Measurements from ENCODE around the gene FAM76B. TPM values are rescaled to one million over a fixed set of nuclear protein-coding genes. Genes with fewer than 3 reads are reported as not detected.
A peak's percentile ranks its signal among the peaks of the same experiment; 100 is the strongest.

FAM76B gene
- total and polyA plus RNA-seq, 9 of the 15 experiments (the other 6 are each of a cell fraction or from before 2014, with no cell fraction given) = 22.5 to 60.0 (median 35.0) TPM

DNA sequence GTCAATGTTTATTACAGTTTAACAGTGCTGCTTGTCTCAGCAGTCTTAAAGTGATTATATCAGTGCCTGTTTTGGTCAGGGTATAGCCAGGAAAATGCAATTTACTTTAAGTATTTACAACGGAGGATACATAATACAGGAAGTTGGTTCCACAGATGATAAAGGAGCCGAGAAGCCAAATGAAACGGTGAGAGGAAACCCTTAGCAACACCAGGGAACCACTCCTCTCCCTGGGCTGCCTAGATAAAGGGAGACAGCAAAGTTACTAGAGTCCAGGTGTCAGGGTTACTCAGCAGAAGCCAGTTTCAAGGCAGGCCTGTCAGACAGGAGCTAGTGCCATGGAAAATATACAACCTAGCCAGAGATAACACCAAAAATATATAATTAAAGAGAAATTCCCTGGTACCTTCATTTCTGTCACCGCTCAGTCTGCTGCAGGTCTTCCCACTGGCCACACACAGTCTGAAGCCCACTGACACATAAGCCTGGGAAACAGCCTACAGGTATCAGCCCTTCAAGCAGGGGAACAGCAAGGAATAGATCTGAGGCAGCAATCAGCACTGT, 55.5 kb downstream of the FAM76B start (continued):
- TF ChIP-seq GATA2 (CRISPR knock-in tag; IDR thresholded peaks at IDR 0.05) = peak; percentile 72
- TF ChIP-seq ZNF3 (CRISPR knock-in tag; IDR thresholded peaks at IDR 0.05) = no peak
- 0 out of 4 replicates have a peak, but pooled peaks of 1 of the 2 experiments have one; percentile 32 for TF ChIP-seq NRF1 (conservative IDR thresholded peaks at IDR 0.05 in 1 of 2, IDR thresholded peaks at IDR 0.05 in 1 of 2)
- TF ChIP-seq, protein P1, sequence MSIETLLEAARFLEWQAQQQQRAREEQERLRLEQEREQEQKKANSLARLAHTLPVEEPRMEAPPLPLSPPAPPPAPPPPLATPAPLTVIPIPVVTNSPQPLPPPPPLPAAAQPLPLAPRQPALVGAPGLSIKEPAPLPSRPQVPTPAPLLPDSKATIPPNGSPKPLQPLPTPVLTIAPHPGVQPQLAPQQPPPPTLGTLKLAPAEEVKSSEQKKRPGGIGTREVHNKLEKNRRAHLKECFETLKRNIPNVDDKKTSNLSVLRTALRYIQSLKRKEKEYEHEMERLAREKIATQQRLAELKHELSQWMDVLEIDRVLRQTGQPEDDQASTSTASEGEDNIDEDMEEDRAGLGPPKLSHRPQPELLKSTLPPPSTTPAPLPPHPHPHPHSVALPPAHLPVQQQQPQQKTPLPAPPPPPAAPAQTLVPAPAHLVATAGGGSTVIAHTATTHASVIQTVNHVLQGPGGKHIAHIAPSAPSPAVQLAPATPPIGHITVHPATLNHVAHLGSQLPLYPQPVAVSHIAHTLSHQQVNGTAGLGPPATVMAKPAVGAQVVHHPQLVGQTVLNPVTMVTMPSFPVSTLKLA (conservative IDR thresholded peaks at IDR 0.05) = peak in 1 of 2 experiments; percentile 52; a peak in 2 of 4 replicates
- TF ChIP-seq NCOA4 (IDR thresholded peaks at IDR 0.05; ENCODE audit: partially characterized antibody) = no peak
- no peak for TF ChIP-seq ZNF830 (CRISPR knock-in tag; IDR thresholded peaks at IDR 0.05)
- peak; percentile 96 to 98 for TF ChIP-seq TRIM24 (IDR thresholded peaks at IDR 0.05)
- TF ChIP-seq, protein P2, sequence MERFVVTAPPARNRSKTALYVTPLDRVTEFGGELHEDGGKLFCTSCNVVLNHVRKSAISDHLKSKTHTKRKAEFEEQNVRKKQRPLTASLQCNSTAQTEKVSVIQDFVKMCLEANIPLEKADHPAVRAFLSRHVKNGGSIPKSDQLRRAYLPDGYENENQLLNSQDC (CRISPR knock-in tag; IDR thresholded peaks at IDR 0.05) = no peak
- TF ChIP-seq ZNF766 (CRISPR knock-in tag; conservative IDR thresholded peaks at IDR 0.05) = peak; percentile 89
- TF ChIP-seq, protein P3, sequence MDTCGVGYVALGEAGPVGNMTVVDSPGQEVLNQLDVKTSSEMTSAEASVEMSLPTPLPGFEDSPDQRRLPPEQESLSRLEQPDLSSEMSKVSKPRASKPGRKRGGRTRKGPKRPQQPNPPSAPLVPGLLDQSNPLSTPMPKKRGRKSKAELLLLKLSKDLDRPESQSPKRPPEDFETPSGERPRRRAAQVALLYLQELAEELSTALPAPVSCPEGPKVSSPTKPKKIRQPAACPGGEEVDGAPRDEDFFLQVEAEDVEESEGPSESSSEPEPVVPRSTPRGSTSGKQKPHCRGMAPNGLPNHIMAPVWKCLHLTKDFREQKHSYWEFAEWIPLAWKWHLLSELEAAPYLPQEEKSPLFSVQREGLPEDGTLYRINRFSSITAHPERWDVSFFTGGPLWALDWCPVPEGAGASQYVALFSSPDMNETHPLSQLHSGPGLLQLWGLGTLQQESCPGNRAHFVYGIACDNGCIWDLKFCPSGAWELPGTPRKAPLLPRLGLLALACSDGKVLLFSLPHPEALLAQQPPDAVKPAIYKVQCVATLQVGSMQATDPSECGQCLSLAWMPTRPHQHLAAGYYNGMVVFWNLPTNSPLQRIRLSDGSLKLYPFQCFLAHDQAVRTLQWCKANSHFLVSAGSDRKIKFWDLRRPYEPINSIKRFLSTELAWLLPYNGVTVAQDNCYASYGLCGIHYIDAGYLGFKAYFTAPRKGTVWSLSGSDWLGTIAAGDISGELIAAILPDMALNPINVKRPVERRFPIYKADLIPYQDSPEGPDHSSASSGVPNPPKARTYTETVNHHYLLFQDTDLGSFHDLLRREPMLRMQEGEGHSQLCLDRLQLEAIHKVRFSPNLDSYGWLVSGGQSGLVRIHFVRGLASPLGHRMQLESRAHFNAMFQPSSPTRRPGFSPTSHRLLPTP (IDR thresholded peaks at IDR 0.05; ENCODE audit: borderline replicate concordance, extremely low read depth, insufficient read length) = no peak
- no peak for TF ChIP-seq ZNF57 (CRISPR knock-in tag; IDR thresholded peaks at IDR 0.05)
- TF ChIP-seq ZBTB7A (IDR thresholded peaks at IDR 0.05; ENCODE audit: borderline replicate concordance, control insufficient read depth, low read depth, low read length) = no peak
- TF ChIP-seq, protein P4, sequence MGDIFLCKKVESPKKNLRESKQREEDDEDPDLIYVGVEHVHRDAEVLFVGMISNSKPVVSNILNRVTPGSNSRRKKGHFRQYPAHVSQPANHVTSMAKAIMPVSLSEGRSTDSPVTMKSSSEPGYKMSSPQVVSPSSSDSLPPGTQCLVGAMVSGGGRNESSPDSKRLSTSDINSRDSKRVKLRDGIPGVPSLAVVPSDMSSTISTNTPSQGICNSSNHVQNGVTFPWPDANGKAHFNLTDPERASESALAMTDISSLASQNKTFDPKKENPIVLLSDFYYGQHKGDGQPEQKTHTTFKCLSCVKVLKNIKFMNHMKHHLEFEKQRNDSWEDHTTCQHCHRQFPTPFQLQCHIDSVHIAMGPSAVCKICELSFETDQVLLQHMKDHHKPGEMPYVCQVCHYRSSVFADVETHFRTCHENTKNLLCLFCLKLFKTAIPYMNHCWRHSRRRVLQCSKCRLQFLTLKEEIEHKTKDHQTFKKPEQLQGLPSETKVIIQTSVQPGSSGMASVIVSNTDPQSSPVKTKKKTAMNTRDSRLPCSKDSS (IDR thresholded peaks at IDR 0.05; ENCODE audit: low read depth, partially characterized antibody) = no peak
- TF ChIP-seq ZNF584 (CRISPR knock-in tag; IDR thresholded peaks at IDR 0.05; ENCODE audit: low read depth) = 0 out of 2 replicates have a peak, but pooled peaks have one; percentile 47
- TF ChIP-seq, protein P5, sequence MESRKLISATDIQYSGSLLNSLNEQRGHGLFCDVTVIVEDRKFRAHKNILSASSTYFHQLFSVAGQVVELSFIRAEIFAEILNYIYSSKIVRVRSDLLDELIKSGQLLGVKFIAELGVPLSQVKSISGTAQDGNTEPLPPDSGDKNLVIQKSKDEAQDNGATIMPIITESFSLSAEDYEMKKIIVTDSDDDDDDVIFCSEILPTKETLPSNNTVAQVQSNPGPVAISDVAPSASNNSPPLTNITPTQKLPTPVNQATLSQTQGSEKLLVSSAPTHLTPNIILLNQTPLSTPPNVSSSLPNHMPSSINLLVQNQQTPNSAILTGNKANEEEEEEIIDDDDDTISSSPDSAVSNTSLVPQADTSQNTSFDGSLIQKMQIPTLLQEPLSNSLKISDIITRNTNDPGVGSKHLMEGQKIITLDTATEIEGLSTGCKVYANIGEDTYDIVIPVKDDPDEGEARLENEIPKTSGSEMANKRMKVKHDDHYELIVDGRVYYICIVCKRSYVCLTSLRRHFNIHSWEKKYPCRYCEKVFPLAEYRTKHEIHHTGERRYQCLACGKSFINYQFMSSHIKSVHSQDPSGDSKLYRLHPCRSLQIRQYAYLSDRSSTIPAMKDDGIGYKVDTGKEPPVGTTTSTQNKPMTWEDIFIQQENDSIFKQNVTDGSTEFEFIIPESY (CRISPR knock-in tag; IDR thresholded peaks at IDR 0.05) = no peak
- TF ChIP-seq HMG20B (CRISPR knock-in tag; IDR thresholded peaks at IDR 0.05) = no peak
- TF ChIP-seq, protein P6, sequence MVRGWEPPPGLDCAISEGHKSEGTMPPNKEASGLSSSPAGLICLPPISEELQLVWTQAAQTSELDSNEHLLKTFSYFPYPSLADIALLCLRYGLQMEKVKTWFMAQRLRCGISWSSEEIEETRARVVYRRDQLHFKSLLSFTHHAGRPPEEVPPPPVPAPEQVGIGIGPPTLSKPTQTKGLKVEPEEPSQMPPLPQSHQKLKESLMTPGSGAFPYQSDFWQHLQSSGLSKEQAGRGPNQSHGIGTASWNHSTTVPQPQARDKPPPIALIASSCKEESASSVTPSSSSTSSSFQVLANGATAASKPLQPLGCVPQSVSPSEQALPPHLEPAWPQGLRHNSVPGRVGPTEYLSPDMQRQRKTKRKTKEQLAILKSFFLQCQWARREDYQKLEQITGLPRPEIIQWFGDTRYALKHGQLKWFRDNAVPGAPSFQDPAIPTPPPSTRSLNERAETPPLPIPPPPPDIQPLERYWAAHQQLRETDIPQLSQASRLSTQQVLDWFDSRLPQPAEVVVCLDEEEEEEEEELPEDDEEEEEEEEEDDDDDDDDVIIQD (CRISPR knock-in tag; IDR thresholded peaks at IDR 0.05) = no peak

Data from K562 (cell line).